Measurements from ENCODE around the gene ZNF780B.

ZNF780B gene

DNA sequence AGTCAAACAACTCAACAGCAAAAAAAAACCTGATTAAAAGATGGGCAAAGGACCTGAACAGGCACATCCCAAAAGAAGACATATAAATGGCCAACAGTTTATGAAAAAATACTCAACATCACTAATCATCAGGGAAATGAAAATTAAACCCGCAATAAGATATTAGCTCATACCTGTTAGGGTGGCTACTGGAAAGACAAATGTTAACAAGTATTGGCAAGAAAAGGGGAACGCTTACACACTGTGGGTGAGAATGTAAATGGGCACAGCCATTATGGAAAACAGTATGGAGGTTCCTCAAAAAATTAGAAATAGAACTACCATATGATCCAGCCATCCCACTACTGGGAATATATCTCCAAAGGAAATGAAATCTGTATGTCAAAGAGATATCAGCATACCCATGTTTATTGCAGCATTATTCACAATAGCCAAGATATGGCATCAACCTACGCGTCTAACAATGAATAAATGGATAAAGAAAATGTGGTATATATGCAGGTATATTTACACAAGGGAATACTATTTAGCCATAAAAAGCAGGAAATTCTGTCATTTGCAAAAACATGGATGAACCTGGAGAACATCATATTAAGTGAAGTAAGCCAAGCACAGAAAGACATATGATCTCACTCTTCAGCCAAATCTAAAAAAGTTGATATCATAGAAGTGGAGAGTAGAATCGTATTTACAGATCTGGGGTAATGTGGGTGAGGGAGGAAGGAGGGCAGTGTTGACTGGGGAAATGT, 32.4 kb upstream of the ZNF780B start:
- no peak for ATAC-seq
- no peak for TF ChIP-seq ISL1 (CRISPR knock-in tag; IDR thresholded peaks at IDR 0.05)
- TF ChIP-seq CSDC2 (CRISPR knock-in tag; IDR thresholded peaks at IDR 0.05): no peak
- TF ChIP-seq, protein P1, sequence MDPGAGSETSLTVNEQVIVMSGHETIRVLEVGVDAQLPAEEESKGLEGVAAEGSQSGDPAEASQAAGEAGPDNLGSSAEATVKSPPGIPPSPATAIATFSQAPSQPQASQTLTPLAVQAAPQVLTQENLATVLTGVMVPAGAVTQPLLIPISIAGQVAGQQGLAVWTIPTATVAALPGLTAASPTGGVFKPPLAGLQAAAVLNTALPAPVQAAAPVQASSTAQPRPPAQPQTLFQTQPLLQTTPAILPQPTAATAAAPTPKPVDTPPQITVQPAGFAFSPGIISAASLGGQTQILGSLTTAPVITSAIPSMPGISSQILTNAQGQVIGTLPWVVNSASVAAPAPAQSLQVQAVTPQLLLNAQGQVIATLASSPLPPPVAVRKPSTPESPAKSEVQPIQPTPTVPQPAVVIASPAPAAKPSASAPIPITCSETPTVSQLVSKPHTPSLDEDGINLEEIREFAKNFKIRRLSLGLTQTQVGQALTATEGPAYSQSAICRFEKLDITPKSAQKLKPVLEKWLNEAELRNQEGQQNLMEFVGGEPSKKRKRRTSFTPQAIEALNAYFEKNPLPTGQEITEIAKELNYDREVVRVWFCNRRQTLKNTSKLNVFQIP (CRISPR knock-in tag; IDR thresholded peaks at IDR 0.05; ENCODE audit: borderline replicate concordance, low read depth): no peak
- TF ChIP-seq ZFP30 (CRISPR knock-in tag; IDR thresholded peaks at IDR 0.05): no peak
- no peak for TF ChIP-seq GLIS3 (CRISPR knock-in tag; IDR thresholded peaks at IDR 0.05)
- TF ChIP-seq OSR1 (CRISPR knock-in tag; IDR thresholded peaks at IDR 0.05): no peak
- TF ChIP-seq, protein P2, sequence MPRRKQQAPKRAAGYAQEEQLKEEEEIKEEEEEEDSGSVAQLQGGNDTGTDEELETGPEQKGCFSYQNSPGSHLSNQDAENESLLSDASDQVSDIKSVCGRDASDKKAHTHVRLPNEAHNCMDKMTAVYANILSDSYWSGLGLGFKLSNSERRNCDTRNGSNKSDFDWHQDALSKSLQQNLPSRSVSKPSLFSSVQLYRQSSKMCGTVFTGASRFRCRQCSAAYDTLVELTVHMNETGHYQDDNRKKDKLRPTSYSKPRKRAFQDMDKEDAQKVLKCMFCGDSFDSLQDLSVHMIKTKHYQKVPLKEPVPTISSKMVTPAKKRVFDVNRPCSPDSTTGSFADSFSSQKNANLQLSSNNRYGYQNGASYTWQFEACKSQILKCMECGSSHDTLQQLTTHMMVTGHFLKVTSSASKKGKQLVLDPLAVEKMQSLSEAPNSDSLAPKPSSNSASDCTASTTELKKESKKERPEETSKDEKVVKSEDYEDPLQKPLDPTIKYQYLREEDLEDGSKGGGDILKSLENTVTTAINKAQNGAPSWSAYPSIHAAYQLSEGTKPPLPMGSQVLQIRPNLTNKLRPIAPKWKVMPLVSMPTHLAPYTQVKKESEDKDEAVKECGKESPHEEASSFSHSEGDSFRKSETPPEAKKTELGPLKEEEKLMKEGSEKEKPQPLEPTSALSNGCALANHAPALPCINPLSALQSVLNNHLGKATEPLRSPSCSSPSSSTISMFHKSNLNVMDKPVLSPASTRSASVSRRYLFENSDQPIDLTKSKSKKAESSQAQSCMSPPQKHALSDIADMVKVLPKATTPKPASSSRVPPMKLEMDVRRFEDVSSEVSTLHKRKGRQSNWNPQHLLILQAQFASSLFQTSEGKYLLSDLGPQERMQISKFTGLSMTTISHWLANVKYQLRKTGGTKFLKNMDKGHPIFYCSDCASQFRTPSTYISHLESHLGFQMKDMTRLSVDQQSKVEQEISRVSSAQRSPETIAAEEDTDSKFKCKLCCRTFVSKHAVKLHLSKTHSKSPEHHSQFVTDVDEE (CRISPR knock-in tag; IDR thresholded peaks at IDR 0.05): no peak
- TF ChIP-seq SNAI2 (CRISPR knock-in tag; IDR thresholded peaks at IDR 0.05): no peak
- TF ChIP-seq, protein P3, sequence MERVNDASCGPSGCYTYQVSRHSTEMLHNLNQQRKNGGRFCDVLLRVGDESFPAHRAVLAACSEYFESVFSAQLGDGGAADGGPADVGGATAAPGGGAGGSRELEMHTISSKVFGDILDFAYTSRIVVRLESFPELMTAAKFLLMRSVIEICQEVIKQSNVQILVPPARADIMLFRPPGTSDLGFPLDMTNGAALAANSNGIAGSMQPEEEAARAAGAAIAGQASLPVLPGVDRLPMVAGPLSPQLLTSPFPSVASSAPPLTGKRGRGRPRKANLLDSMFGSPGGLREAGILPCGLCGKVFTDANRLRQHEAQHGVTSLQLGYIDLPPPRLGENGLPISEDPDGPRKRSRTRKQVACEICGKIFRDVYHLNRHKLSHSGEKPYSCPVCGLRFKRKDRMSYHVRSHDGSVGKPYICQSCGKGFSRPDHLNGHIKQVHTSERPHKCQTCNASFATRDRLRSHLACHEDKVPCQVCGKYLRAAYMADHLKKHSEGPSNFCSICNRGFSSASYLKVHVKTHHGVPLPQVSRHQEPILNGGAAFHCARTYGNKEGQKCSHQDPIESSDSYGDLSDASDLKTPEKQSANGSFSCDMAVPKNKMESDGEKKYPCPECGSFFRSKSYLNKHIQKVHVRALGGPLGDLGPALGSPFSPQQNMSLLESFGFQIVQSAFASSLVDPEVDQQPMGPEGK (CRISPR knock-in tag; IDR thresholded peaks at IDR 0.05; ENCODE audit: borderline replicate concordance): no peak
- TF ChIP-seq ZNF565 (CRISPR knock-in tag; conservative IDR thresholded peaks at IDR 0.05; ENCODE audit: low read depth): no peak
- no peak for TF ChIP-seq ZC3H10 (CRISPR knock-in tag; IDR thresholded peaks at IDR 0.05)
- no peak for TF ChIP-seq ZNF70 (CRISPR knock-in tag; IDR thresholded peaks at IDR 0.05)
- no peak for TF ChIP-seq ZNF8 (CRISPR knock-in tag; IDR thresholded peaks at IDR 0.05)
- TF ChIP-seq ARNTL (CRISPR knock-in tag; IDR thresholded peaks at IDR 0.05; ENCODE audit: borderline replicate concordance, low read depth): no peak
- TF ChIP-seq ZFP3 (CRISPR knock-in tag; IDR thresholded peaks at IDR 0.05): no peak
- TF ChIP-seq TOX (CRISPR knock-in tag; IDR thresholded peaks at IDR 0.05; ENCODE audit: borderline replicate concordance): no peak

DNA sequence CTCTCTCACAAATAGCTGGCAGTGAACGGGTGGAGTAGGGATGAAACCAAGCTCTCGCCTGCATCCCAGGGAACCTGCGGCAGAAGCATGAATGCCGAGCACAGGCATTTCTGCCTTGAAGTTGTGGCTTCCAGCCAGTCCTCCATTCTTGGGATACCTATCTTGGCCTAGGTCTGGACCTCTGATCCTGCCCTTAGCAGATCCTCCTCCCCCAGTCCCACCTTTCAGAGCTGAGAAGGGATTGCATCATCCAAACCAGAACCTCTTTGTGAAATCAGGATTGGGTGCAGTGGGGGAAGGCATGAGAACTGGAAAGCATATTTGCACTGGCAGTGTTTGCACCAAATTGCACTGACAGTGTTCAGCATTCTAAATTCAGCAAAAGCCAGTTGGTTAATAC, 28.9 kb upstream of the ZNF780B start:
- ATAC-seq: no peak
- TF ChIP-seq SNAI2 (CRISPR knock-in tag; IDR thresholded peaks at IDR 0.05) (no peak), ESRRG (CRISPR knock-in tag; IDR thresholded peaks at IDR 0.05) (no peak), ZNF565 (CRISPR knock-in tag; conservative IDR thresholded peaks at IDR 0.05; ENCODE audit: low read depth) (no peak)
- TF ChIP-seq, protein P4, sequence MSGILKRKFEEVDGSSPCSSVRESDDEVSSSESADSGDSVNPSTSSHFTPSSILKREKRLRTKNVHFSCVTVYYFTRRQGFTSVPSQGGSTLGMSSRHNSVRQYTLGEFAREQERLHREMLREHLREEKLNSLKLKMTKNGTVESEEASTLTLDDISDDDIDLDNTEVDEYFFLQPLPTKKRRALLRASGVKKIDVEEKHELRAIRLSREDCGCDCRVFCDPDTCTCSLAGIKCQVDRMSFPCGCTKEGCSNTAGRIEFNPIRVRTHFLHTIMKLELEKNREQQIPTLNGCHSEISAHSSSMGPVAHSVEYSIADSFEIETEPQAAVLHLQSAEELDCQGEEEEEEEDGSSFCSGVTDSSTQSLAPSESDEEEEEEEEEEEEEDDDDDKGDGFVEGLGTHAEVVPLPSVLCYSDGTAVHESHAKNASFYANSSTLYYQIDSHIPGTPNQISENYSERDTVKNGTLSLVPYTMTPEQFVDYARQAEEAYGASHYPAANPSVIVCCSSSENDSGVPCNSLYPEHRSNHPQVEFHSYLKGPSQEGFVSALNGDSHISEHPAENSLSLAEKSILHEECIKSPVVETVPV (CRISPR knock-in tag; IDR thresholded peaks at IDR 0.05): no peak

DNA sequence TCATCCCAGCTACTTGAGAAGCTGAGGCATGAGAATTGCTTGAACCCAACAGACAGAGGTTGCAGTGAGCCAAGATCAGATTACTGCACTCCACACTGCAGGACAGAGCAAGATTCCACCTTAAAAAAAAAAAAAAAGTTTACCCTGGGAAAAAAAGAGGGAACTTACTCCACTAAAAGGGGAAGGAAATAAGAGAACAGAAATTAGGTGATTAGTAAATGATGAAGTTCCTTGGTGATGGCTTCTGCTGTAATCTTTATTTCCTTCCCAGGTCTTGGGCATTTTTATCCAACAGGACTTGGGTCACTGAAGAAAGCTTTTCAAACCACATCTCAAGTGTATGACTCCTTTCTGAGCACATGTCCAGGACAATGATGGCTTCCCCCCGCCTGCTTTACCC, 25.4 kb upstream of the ZNF780B start:
- TF ChIP-seq GLIS3 (CRISPR knock-in tag; IDR thresholded peaks at IDR 0.05) (no peak), ARNTL (CRISPR knock-in tag; IDR thresholded peaks at IDR 0.05; ENCODE audit: borderline replicate concordance, low read depth) (no peak), ZNF565 (CRISPR knock-in tag; conservative IDR thresholded peaks at IDR 0.05; ENCODE audit: low read depth) (no peak), PPARA (CRISPR knock-in tag; IDR thresholded peaks at IDR 0.05; ENCODE audit: borderline replicate concordance) (no peak), ZNF70 (CRISPR knock-in tag; IDR thresholded peaks at IDR 0.05) (no peak)
- TF ChIP-seq, protein P3 (CRISPR knock-in tag; IDR thresholded peaks at IDR 0.05; ENCODE audit: borderline replicate concordance): no peak
- TF ChIP-seq, protein P2 (CRISPR knock-in tag; IDR thresholded peaks at IDR 0.05): no peak
- no peak for ATAC-seq
